GM12874 (cell line): ENCODE data around the gene TBX10.

Source experiments
- CTCF ChIP-seq: IDR thresholded peaks from 2 replicates; pipeline ENCODE4 v1.5.1; 2011; ENCODE audit warnings: low read depth, mild to moderate bottlenecking, control low read depth, low read length, moderate library complexity; ENCODE audit not compliant: insufficient read depth

Gene TBX10

GRCh38 chr11:67665541-67666302 is 26.2 kb upstream of the TBX10 start:
- peak; percentile 22; the same call in 1 of the 2 replicates for TF ChIP-seq CTCF

GRCh38 chr11:67664696-67665540 is 25.4 kb upstream of the TBX10 start:
- TF ChIP-seq CTCF: no peak

GRCh38 chr11:67664213-67664585 is 24.6 kb upstream of the TBX10 start:
- TF ChIP-seq CTCF: no peak

GRCh38 chr11:67663532-67664212 is 24.1 kb upstream of the TBX10 start:
- TF ChIP-seq CTCF: no peak

- TF ChIP-seq CTCF: no peak
Measured at GRCh38 chr11:67662835-67663531, 23.4 kb upstream of the TBX10 start.

GRCh38 chr11:67662142-67662834 is 22.7 kb upstream of the TBX10 start:
- TF ChIP-seq CTCF: no peak
